Measurements from ENCODE around the gene MSI2. TPM values are rescaled to one million over a fixed set of nuclear protein-coding genes. Genes with fewer than 3 reads are reported as not detected.

The MSI2 gene
- total and polyA plus RNA-seq, 9 of the 15 experiments (the other 6 are each of a cell fraction or from before 2014, with no cell fraction given), result 4.6 to 61.8 (median 42.4) TPM

- no peak for TF ChIP-seq SRF (CRISPR knock-in tag; IDR thresholded peaks at IDR 0.05)
- TF ChIP-seq ERF (CRISPR knock-in tag; IDR thresholded peaks at IDR 0.05), result no peak
- TF ChIP-seq STAT5B (CRISPR knock-in tag; IDR thresholded peaks at IDR 0.05), result no peak
Measured at GRCh38 chr17:57582881-57583756, 326.8 kb downstream of the MSI2 start (continued).

- ChIA-PET CTCF (ENCODE audit: low intra/inter-chr PET ratio) (interaction anchor here (0.6 kb wide), 1 partner anchor 817 kb away, joined by 5 read pairs; no protein-coding TSS in a partner anchor), POLR2A (interaction anchor here (0.7 to 1.2 kb wide), 3 partner anchors 12 to 199 kb away, joined by 3 read pairs; no protein-coding TSS in a partner anchor)
- WGBS (ENCODE audit: insufficient coverage, low coverage, missing lambda C conversion rate), result 90% methylated on average over 9 of the region's 9 CpGs
- ATAC-seq (no peak), DNase-seq (ENCODE audit: extremely low read depth in 1 of 4, low spot score in 3 of 4) (no peak), FAIRE-seq (no peak)
- no peaks in the 10 kb centered on the region for H3K27me3 ChIP-seq (ENCODE audit: control insufficient read depth in 2 of 2, insufficient read depth in 2 of 2, low read length in 2 of 2)
- no peak overlapping the region for H3K4me2 ChIP-seq (ENCODE audit: insufficient read depth, low read length)
- H2AFZ ChIP-seq (ENCODE audit: low read depth, low read length), result no peak overlapping the region
- H3K4me1 ChIP-seq (replicated peaks in 1 of 2; ENCODE audit: control insufficient read depth in 2 of 2, insufficient read depth in 2 of 2, low read length in 2 of 2), result no peaks in the 10 kb centered on the region
- no peaks in the 10 kb centered on the region for H4K20me1 ChIP-seq (replicated peaks; ENCODE audit: control insufficient read depth, insufficient read depth, low read length)
- no peaks in the 10 kb centered on the region for H3K36me3 ChIP-seq (ENCODE audit: control insufficient read depth, insufficient read depth, low read length)
- no peak overlapping the region for H3K27ac ChIP-seq (ENCODE audit: extremely low read depth, low read depth, low read length)
- no peaks in the 10 kb centered on the region for H3K79me2 ChIP-seq (ENCODE audit: control insufficient read depth, insufficient read depth, low read length)
- no TSS peak for BruUV-seq (replicated peaks)
- no peak overlapping the region for H3K9ac ChIP-seq (ENCODE audit: insufficient read depth in 1 of 2, low read depth in 2 of 2, low read length in 2 of 2)
- H3K9me1 ChIP-seq (ENCODE audit: control insufficient read depth, insufficient read depth, low read length), result no peaks in the 10 kb centered on the region
- in situ Hi-C loops (cut with MboI) (no loop called here), intact Hi-C loops (cut with micrococcal nuclease) (no loop called here)
- no peak overlapping the region for H3K4me3 ChIP-seq
- H3K9me3 ChIP-seq (replicated peaks; ENCODE audit: control insufficient read depth, insufficient read depth, low read depth, low read length), result no peaks in the 10 kb centered on the region
- TF ChIP-seq TAF15 (IDR thresholded peaks at IDR 0.05; ENCODE audit: low read depth, low read length) (no peak), SIRT6 (IDR thresholded peaks at IDR 0.05; ENCODE audit: low read depth, low read length) (no peak), TBP (optimal IDR thresholded peaks at IDR 0.05; ENCODE audit: low read depth, low read length) (no peak), CREM (IDR thresholded peaks at IDR 0.05; ENCODE audit: low read depth) (no peak), KLF13 (tag; IDR thresholded peaks at IDR 0.05; ENCODE audit: borderline replicate concordance, low read depth) (no peak), FOXA1 (IDR thresholded peaks at IDR 0.05; ENCODE audit: borderline replicate concordance) (no peak), ZNF224 (CRISPR knock-in tag; IDR thresholded peaks at IDR 0.05) (no peak), ZNF639 (CRISPR knock-in tag; conservative IDR thresholded peaks at IDR 0.05 in 1 of 2, IDR thresholded peaks at IDR 0.05 in 1 of 2) (no peak), BRD9 (IDR thresholded peaks at IDR 0.05; ENCODE audit: low read depth, partially characterized antibody) (no peak), KDM4B (IDR thresholded peaks at IDR 0.05; ENCODE audit: borderline replicate concordance in 2 of 2, low read depth in 1 of 2) (no peak), KAT2B (IDR thresholded peaks at IDR 0.05; ENCODE audit: low read depth, low read length) (no peak), PHF8 (IDR thresholded peaks at IDR 0.05; ENCODE audit: borderline replicate concordance, low read length) (no peak), ZBTB1 (CRISPR knock-in tag; IDR thresholded peaks at IDR 0.05; ENCODE audit: borderline replicate concordance, low read depth) (no peak), YY1 (IDR thresholded peaks at IDR 0.05; ENCODE audit: borderline replicate concordance in 1 of 3, control insufficient read depth in 1 of 3, extremely low read depth in 1 of 3, insufficient read depth in 3 of 3, insufficient read length in 1 of 3, insufficient replicate concordance in 2 of 3, low read depth in 1 of 3, low read length in 2 of 3) (no peak), ZNF589 (CRISPR knock-in tag; IDR thresholded peaks at IDR 0.05; ENCODE audit: low read depth) (no peak)
Measured at GRCh38 chr17:57584050-57584551, 327.8 kb downstream of the MSI2 start.

Measured in K562 (cell line).